ENCODE data around the gene DENND10.
"Not testable (repeated sequence)": the region's sequence is repeated elsewhere in the genome, so short reads cannot be mapped to it uniquely, and the experiment has no call there.

Gene DENND10

GRCh38 chr10:119090968-119091367, 12.9 kb upstream of the DENND10 start:
- no peak overlapping the region for H3K9ac ChIP-seq (ENCODE audit: insufficient read length)
- H3K4me3 ChIP-seq = no peak overlapping the region
- TF ChIP-seq EZH2 (IDR thresholded peaks at IDR 0.05) (no peak), FOXP2 (optimal IDR thresholded peaks at IDR 0.05; ENCODE audit: control extremely low read depth, extremely low read length, insufficient read depth) (no peak)
- no peak for DNase-seq (ENCODE audit: low read depth, low spot score)
- no peak overlapping the region for H3K27ac ChIP-seq
- H3K9me3 ChIP-seq (ENCODE audit: low read depth, low read length) = no peaks in the 10 kb centered on the region
- no peaks in the 10 kb centered on the region for H3K36me3 ChIP-seq (ENCODE audit: insufficient read depth, low read length)

GRCh38 chr10:119095640-119096039, 8.3 kb upstream of the DENND10 start:
- TF ChIP-seq POLR2AphosphoS5 (IDR thresholded peaks at IDR 0.05; ENCODE audit: borderline replicate concordance, low read depth, low read length) = no peak
- no peak overlapping the region for H3K4me3 ChIP-seq
- no peak for DNase-seq (ENCODE audit: low read depth, low spot score)
- no peaks in the 10 kb centered on the region for H3K36me3 ChIP-seq (ENCODE audit: insufficient read depth, low read length)
- no peak overlapping the region for H3K27ac ChIP-seq
- H3K9me3 ChIP-seq (ENCODE audit: low read depth, low read length) = no peaks in the 10 kb centered on the region
- H3K9ac ChIP-seq (ENCODE audit: insufficient read length) = no peak overlapping the region

- not testable (repeated sequence) for H3K36me3 ChIP-seq (ENCODE audit: insufficient read depth, low read length); H3K4me3 ChIP-seq; H3K9ac ChIP-seq (ENCODE audit: insufficient read length); H3K27ac ChIP-seq; DNase-seq (ENCODE audit: low read depth, low spot score); H3K9me3 ChIP-seq (ENCODE audit: low read depth, low read length)
Measured at GRCh38 chr10:119096641-119097415, 7.1 kb upstream of the DENND10 start.

GRCh38 chr10:119098576-119098975, 5.3 kb upstream of the DENND10 start:
- no peaks in the 10 kb centered on the region for H3K36me3 ChIP-seq (ENCODE audit: insufficient read depth, low read length)
- H3K9me3 ChIP-seq (ENCODE audit: low read depth, low read length) = no peaks in the 10 kb centered on the region
- H3K4me3 ChIP-seq = no peak overlapping the region
- no peak overlapping the region for H3K27ac ChIP-seq
- DNase-seq (ENCODE audit: low read depth, low spot score) = no peak
- H3K9ac ChIP-seq (ENCODE audit: insufficient read length) = no peak overlapping the region
- TF ChIP-seq FOXP2 (optimal IDR thresholded peaks at IDR 0.05; ENCODE audit: control extremely low read depth, extremely low read length, insufficient read depth) = no peak

- Histone ChIP-seq H3K27ac (no peak overlapping the region), H3K4me3 (no peak overlapping the region), H3K36me3 (ENCODE audit: insufficient read depth, low read length) (no peaks in the 10 kb centered on the region), H3K9ac (ENCODE audit: insufficient read length) (no peak overlapping the region), H3K9me3 (ENCODE audit: low read depth, low read length) (no peaks in the 10 kb centered on the region)
- no peak for DNase-seq (ENCODE audit: low read depth, low spot score)
- TF ChIP-seq FOXP2 (optimal IDR thresholded peaks at IDR 0.05; ENCODE audit: control extremely low read depth, extremely low read length, insufficient read depth) (no peak), EZH2 (IDR thresholded peaks at IDR 0.05) (no peak), POLR2AphosphoS5 (IDR thresholded peaks at IDR 0.05; ENCODE audit: borderline replicate concordance, low read depth, low read length) (no peak)
Measured at GRCh38 chr10:119100434-119101238, 3.3 kb upstream of the DENND10 start.

GRCh38 chr10:119101366-119102098, 2.4 kb upstream of the DENND10 start:
- Histone ChIP-seq H3K27ac (no peak overlapping the region), H3K4me3 (no peak overlapping the region), H3K9ac (ENCODE audit: insufficient read length) (no peak overlapping the region), H3K36me3 (ENCODE audit: insufficient read depth, low read length) (no peaks in the 10 kb centered on the region), H3K9me3 (ENCODE audit: low read depth, low read length) (no peaks in the 10 kb centered on the region)
- TF ChIP-seq EZH2 (IDR thresholded peaks at IDR 0.05) = no peak
- TF ChIP-seq FOXP2 (optimal IDR thresholded peaks at IDR 0.05; ENCODE audit: control extremely low read depth, extremely low read length, insufficient read depth) = no peak
- no peak for TF ChIP-seq POLR2AphosphoS5 (IDR thresholded peaks at IDR 0.05; ENCODE audit: borderline replicate concordance, low read depth, low read length)
- DNase-seq (ENCODE audit: low read depth, low spot score) = no peak

GRCh38 chr10:119103241-119103902, 541 bp upstream of the DENND10 start:
- H3K27ac ChIP-seq = no peak overlapping the region

GRCh38 chr10:119104654-119105015, 722 bp downstream of the DENND10 start:
- H3K36me3 ChIP-seq (ENCODE audit: insufficient read depth, low read length) = no peaks in the 10 kb centered on the region
- peak overlapping the region; percentile 86 for H3K4me3 ChIP-seq
- DNase-seq (ENCODE audit: low read depth, low spot score) = no peak
- no peak for TF ChIP-seq EZH2 (IDR thresholded peaks at IDR 0.05)
- H3K9ac ChIP-seq (ENCODE audit: insufficient read length) = peak overlapping the region; percentile 51
- no peaks in the 10 kb centered on the region for H3K9me3 ChIP-seq (ENCODE audit: low read depth, low read length)
- no peak overlapping the region for H3K27ac ChIP-seq

More at GRCh38 chr10:119103241-119103902, 541 bp upstream of the DENND10 start:
- no peak for TF ChIP-seq POLR2AphosphoS5 (IDR thresholded peaks at IDR 0.05; ENCODE audit: borderline replicate concordance, low read depth, low read length)
- no peak for TF ChIP-seq EZH2 (IDR thresholded peaks at IDR 0.05)
- TF ChIP-seq FOXP2 (optimal IDR thresholded peaks at IDR 0.05; ENCODE audit: control extremely low read depth, extremely low read length, insufficient read depth) = no peak
- H3K4me3 ChIP-seq = no peak overlapping the region
- no peak for DNase-seq (ENCODE audit: low read depth, low spot score)
- H3K36me3 ChIP-seq (ENCODE audit: insufficient read depth, low read length) = no peaks in the 10 kb centered on the region
- H3K9me3 ChIP-seq (ENCODE audit: low read depth, low read length) = no peaks in the 10 kb centered on the region
- no peak overlapping the region for H3K9ac ChIP-seq (ENCODE audit: insufficient read length)
